GM12801 (cell line): Measurements from ENCODE around the gene CCDC85B.

ENCODE experiments used
- TF ChIP-seq, protein P1 (sequence below): IDR thresholded peaks from one replicate; pipeline ENCODE4 v1.5.1; 2011; ENCODE audit warnings: control low read depth; ENCODE audit not compliant: insufficient read length; ENCODE audit errors: extremely low read depth

Gene CCDC85B

DNA sequence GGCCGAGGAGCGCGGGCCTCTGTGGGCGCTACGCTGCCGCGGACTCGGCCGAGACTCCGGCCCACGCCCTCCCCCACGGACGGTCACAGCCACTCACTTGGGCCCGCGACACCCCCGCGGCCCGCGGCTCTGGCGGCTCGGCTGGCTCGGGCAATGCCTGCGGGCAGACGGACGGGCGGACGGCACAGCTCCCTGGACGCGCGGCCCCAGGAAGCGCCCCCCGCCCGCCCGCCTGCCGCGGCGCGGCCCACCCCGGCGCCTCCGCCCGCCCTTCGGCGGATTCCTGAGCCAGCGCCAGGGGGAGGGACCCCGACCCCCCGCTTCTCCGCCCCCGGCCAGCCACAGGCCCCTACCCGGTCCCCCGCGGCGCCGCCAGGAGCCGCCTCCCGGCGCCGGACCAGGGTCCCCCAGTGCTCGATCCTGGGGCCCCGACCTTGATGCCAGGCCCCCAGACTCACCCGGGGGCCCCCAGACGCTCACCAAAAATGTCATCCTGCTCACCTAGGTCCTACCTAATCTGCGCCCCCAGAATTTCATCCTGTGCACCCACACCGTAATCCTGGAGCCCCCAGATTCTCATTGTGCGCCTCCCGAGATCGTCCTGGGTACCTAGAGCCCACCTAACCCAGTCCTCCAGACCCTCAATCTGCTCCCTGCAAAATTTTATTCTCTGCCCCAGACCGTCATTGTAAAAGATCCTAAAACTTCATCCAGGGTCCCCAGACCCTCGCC, 17.7 kb upstream of the CCDC85B start, which contains the start of gene EFEMP2:
TSS of gene EFEMP2 (minus strand) at position 215 of the 732 bp plus-strand sequence. CDS start 446 bp downstream, outside the sequence.
- TF ChIP-seq, protein P1, sequence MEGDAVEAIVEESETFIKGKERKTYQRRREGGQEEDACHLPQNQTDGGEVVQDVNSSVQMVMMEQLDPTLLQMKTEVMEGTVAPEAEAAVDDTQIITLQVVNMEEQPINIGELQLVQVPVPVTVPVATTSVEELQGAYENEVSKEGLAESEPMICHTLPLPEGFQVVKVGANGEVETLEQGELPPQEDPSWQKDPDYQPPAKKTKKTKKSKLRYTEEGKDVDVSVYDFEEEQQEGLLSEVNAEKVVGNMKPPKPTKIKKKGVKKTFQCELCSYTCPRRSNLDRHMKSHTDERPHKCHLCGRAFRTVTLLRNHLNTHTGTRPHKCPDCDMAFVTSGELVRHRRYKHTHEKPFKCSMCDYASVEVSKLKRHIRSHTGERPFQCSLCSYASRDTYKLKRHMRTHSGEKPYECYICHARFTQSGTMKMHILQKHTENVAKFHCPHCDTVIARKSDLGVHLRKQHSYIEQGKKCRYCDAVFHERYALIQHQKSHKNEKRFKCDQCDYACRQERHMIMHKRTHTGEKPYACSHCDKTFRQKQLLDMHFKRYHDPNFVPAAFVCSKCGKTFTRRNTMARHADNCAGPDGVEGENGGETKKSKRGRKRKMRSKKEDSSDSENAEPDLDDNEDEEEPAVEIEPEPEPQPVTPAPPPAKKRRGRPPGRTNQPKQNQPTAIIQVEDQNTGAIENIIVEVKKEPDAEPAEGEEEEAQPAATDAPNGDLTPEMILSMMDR: no peak

DNA sequence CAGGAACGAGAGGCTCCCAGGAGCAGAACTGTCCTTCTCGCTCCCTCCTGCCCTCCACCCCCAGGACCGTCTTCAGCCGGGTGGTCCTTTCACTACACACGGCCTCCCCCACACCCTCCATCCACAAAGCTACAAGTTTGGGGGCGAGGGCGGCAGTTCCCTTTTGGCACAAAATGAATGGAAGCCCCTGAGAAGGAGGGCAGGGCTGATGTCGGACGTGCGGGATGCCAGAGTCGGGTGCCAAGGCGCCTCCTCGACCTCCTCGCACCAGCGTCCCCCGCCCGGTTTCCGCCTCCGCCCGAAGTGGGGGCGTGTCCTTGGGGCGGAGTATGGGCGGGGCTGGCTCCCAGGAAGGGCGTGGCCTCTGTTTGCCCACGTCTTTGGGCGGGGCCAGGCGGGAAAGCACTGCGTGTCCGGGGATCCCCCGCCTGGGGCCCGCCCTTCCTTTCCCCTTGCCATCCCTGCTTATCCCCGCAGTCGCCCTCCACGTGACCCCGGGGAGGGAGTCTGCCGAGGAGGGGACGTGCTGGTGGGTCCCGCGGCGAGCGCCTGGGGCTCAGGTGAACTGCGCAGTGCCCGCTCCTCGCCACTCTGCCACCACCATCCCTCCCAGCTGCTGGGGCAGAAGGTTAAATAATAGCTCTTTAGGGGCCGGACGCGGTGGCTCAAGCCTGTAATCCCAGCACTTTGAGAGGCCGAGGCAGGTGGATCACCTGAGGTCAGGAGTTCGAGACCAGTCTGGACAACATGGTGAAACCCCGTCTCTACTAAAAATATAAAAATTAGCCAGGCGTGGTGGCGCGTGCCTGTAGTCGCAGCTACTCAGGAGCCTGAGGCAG, 16.9 kb upstream of the CCDC85B start:
- TF ChIP-seq, protein P1: no peak

DNA sequence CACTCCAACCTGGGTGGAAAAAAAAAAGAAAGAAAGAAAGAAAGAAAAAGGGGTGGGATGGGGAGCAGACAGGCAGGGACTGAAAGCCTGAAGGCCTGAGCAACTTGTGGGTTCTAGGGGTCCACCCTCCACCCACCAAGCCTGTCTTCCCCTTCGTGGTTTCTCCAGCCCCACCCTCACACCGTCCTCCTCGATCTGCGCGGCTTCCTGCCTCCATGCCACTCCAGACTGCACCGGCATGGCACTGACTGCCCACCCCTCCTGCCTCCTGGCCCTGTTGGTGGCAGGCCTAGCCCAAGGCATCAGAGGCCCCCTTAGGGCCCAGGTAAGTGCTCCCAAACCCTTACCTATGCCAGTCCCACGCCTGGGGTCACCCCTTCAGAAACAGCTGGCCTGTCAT, 10.9 kb upstream of the CCDC85B start, which contains the start of gene CTSW:
TSS of gene CTSW (plus strand) at position 221 of the 400 bp plus-strand sequence. CDS start at position 239, 18 bp downstream.
- TF ChIP-seq, protein P1: no peak

DNA sequence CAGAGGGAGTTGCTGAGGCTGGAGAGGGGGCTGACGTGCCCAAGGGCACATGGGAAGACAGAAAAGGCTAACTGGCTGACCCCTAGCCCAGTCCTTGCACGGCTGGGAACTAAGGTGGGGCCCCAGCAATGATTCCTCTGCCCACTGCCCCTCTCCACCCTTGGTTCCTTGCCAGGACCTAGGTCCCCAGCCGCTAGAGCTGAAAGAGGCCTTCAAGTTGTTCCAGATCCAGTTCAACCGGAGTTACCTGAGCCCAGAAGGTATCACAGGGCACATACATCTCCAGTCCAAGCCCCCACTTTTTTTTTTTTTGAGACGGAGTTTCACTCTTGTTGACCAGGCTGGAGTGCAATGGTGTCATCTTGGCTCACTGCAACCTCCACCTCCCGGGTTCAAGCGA, 10.4 kb upstream of the CCDC85B start:
- TF ChIP-seq, protein P1: no peak

DNA sequence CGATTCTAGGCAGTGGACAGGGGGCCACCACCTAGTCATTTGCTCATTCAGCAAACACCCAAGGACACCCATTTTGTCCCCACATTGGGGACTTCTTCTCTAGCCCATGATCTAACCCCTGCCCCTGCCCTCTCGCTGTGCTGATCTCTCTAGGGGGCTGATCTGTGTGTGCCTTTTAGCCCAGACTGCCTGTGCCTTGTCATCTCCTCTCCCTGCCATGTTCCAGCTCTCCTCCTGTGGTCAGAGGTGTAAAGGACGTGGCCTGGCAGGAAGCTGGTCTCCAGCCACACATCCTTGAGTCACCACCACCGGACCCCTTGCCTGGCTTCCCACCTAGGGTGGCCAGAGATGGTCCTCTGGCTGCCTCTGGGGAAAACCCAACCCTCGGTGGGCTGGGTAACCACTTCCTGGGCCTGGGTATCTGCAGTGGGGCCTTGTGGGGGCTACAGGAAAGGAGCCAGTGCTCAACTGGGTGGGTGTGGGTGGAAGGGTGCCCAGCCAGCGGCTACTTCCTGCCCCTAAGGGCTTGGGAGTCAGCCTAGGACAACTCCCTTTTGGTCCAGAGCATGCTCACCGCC, 9.5 kb upstream of the CCDC85B start:
- TF ChIP-seq, protein P1: no peak

DNA sequence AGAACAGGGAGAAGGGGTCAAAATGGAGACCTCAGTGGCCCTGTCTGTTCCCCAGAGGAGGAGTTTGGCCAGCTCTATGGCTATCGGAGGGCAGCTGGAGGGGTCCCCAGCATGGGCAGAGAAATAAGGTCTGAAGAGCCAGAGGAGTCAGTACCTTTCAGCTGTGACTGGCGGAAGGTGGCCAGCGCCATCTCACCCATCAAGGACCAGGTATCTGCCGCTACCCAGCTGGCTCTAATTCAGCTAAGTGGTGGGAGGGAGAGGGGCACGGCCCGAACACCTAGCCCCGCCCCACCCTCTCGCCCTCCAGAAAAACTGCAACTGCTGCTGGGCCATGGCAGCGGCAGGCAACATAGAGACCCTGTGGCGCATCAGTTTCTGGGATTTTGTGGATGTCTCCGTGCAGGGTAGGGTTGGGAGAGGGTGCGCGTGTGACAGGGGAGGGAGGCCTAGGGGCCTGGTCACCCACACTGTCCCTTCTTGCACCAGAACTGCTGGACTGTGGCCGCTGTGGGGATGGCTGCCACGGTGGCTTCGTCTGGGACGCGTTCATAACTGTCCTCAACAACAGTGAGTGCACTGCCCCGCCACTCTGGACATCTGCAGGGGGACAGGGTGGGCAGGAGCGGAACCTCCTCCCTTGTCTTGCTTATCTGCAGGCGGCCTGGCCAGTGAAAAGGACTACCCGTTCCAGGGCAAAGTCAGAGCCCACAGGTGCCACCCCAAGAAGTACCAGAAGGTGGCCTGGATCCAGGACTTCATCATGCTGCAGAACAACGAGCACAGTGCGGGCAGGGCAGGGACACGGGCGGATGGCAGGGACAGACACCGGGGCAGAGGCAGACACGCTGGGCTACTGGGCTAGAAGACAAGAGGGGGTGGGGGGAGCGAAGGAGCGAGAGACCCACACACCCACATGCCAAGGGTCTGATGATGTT, 8.1 kb upstream of the CCDC85B start:
- TF ChIP-seq, protein P1: no peak
